GM23338 (cell line): ENCODE measurements around the gene HTRA1. TPM values are rescaled to one million over a fixed set of nuclear protein-coding genes. Genes with fewer than 3 reads are reported as not detected.

Experiments used
- ATAC-seq: fragments of 200-7000 bp; cut with Tn5 transposase; 3 replicates; pipeline ENCODE4 v1.9.1; 2020
- DNase-seq: peaks from one replicate; pipeline ENCODE4 v3.0.0-alpha.2; 2015; ENCODE audit warnings: low spot score
- H2AFZ ChIP-seq: fragments of 200-600 bp; sonication (generic); 2 replicates; pipeline ENCODE4 v1.8.0; 2016; ENCODE audit warnings: antibody characterized with exemption, mild to moderate bottlenecking, moderate library complexity
- H3F3A ChIP-seq: fragments of 200-600 bp; sonication (generic); replicated peaks from 2 replicates; pipeline ENCODE4 v1.8.0; 2017; ENCODE audit warnings: antibody characterized with exemption, mixed run types, low read depth
- H3K27ac ChIP-seq: fragments of 200-600 bp; sonication (generic); 2 replicates; pipeline ENCODE4 v1.6.1; 2016; ENCODE audit warnings: low read depth
- H3K27me3 ChIP-seq: fragments of 200-600 bp; sonication (generic); 2 replicates; pipeline ENCODE4 v1.8.0; 2016; ENCODE audit warnings: mild to moderate bottlenecking, mixed run types, moderate library complexity; ENCODE audit not compliant: insufficient read depth
- H3K36me3 ChIP-seq: fragments of 200-600 bp; sonication (generic); 2 replicates; pipeline ENCODE4 v1.8.0; 2016; ENCODE audit warnings: mild to moderate bottlenecking; ENCODE audit not compliant: insufficient read depth
- H3K4me1 ChIP-seq: fragments of 200-600 bp; sonication (generic); 2 replicates; pipeline ENCODE4 v1.8.0; 2016; ENCODE audit warnings: mild to moderate bottlenecking, moderate library complexity; ENCODE audit not compliant: insufficient read depth
- H3K4me2 ChIP-seq: fragments of 200-600 bp; sonication (generic); 2 replicates; pipeline ENCODE4 v1.7.1; 2017; ENCODE audit warnings: mixed run types
- H3K4me3 ChIP-seq: fragments of 200-600 bp; sonication (generic); 2 replicates; pipeline ENCODE4 v1.6.1; 2016; ENCODE audit warnings: mixed run types
- H3K79me2 ChIP-seq: fragments of 200-600 bp; sonication (generic); replicated peaks from 2 replicates; pipeline ENCODE4 v1.8.0; 2017; ENCODE audit warnings: mild to moderate bottlenecking; ENCODE audit not compliant: insufficient read depth
- H3K9me2 ChIP-seq: fragments of 200-600 bp; sonication (generic); 2 replicates; pipeline ENCODE4 v1.8.0; 2017; ENCODE audit not compliant: insufficient read depth
- H4K20me1 ChIP-seq: fragments of 200-600 bp; sonication (generic); replicated peaks from 2 replicates; pipeline ENCODE4 v1.8.0; 2017; ENCODE audit warnings: mild to moderate bottlenecking; ENCODE audit not compliant: insufficient read depth
- H3K27ac Mint-ChIP-seq: 2 replicates; pipeline ENCODE4 v1.8.0; 2020; ENCODE audit warnings: inconsistent platforms, mild to moderate bottlenecking, moderate library complexity, mixed read lengths
- H3K27me3 Mint-ChIP-seq: 3 replicates; pipeline ENCODE4 v1.8.0; 2022; ENCODE audit warnings: low read depth, mild to moderate bottlenecking, moderate library complexity, mixed read lengths, inconsistent platforms; ENCODE audit not compliant: insufficient read depth, poor library complexity
- H3K36me3 Mint-ChIP-seq: 3 replicates; pipeline ENCODE4 v1.8.0; 2021; ENCODE audit warnings: low read depth, mild to moderate bottlenecking, inconsistent platforms, moderate library complexity, mixed read lengths
- H3K4me1 Mint-ChIP-seq: 3 replicates; pipeline ENCODE4 v1.8.0; 2020; ENCODE audit warnings: mild to moderate bottlenecking, inconsistent platforms, mixed read lengths
- H3K4me3 Mint-ChIP-seq: 3 replicates; pipeline ENCODE4 v1.8.0; 2021; ENCODE audit warnings: moderate library complexity, mild to moderate bottlenecking, inconsistent platforms, mixed read lengths
- H3K9me3 Mint-ChIP-seq: 3 replicates; pipeline ENCODE4 v1.8.0; 2020; ENCODE audit warnings: moderate library complexity, mild to moderate bottlenecking, inconsistent platforms, mixed read lengths
- CREB1 ChIP-seq: fragments of 250-450 bp; sonication (Bioruptor Pico); IDR thresholded peaks from 2 replicates; pipeline ENCODE4 v1.5.0; 2020; ENCODE audit warnings: low read depth, mild to moderate bottlenecking, moderate library complexity
- EZH2 ChIP-seq: fragments of 200-600 bp; sonication (generic); IDR thresholded peaks from one replicate; pipeline ENCODE4 v1.8.0; 2017; ENCODE audit warnings: antibody characterized with exemption, mild to moderate bottlenecking, low read depth; ENCODE audit not compliant: unreplicated experiment
- EZH2phosphoT487 ChIP-seq: fragments of 200-600 bp; sonication (generic); IDR thresholded peaks from one replicate; pipeline ENCODE4 v1.8.1; 2018; ENCODE audit warnings: antibody characterized with exemption; ENCODE audit not compliant: unreplicated experiment
- JUNB ChIP-seq: IDR thresholded peaks from one replicate; pipeline ENCODE4 v1.6.1; 2016; ENCODE audit warnings: antibody characterized with exemption; ENCODE audit not compliant: unreplicated experiment
- NANOG ChIP-seq: IDR thresholded peaks from 2 replicates; pipeline ENCODE4 v1.6.1; 2016; ENCODE audit warnings: antibody characterized with exemption, borderline replicate concordance
- POLR2AphosphoS5 ChIP-seq: IDR thresholded peaks from 2 replicates; pipeline ENCODE4 v1.6.1; 2016; ENCODE audit warnings: antibody characterized with exemption, low read depth
- REST ChIP-seq: IDR thresholded peaks from one replicate; pipeline ENCODE4 v1.6.1; 2018; ENCODE audit warnings: antibody characterized with exemption; ENCODE audit not compliant: unreplicated experiment
- STAT1 ChIP-seq: IDR thresholded peaks from one replicate; pipeline ENCODE4 v1.6.1; 2016; ENCODE audit warnings: antibody characterized with exemption; ENCODE audit not compliant: unreplicated experiment
- ZNF114 ChIP-seq: fragments of 250-450 bp; sonication (Bioruptor Pico); IDR thresholded peaks from 2 replicates; pipeline ENCODE4 v1.5.0; 2020; ENCODE audit warnings: mild to moderate bottlenecking, moderate library complexity
- ZNF331 ChIP-seq: fragments of 250-450 bp; sonication (Bioruptor Pico); IDR thresholded peaks from 2 replicates; pipeline ENCODE4 v1.5.0; 2020; ENCODE audit warnings: low read depth, mild to moderate bottlenecking, moderate library complexity
- polyA plus RNA-seq: library from polyadenylated mRNA; unstranded; fragments of >200 nt; fragmentation: Nextera tagmentation; extraction: Ambion mirVana; gene quantifications from 2 replicates; pipeline ENCODE4 v1.2.1, GENCODE V29; 2016
- total RNA-seq: library from RNA; depleted of rRNA; stranded (reverse); fragments of >200 nt; shearing (Covaris generic); gene quantifications from 2 replicates; pipeline ENCODE4 v1.2.3, GENCODE V29; 2014
- TF ChIP-seq, protein P1 (sequence below): IDR thresholded peaks from 2 replicates; pipeline ENCODE4 v1.6.1; 2016; ENCODE audit warnings: antibody characterized with exemption
- TF ChIP-seq, protein P2 (sequence below), 2 experiments: fragments of 200-600 bp in 1 of 2; sonication (generic) in 1 of 2; conservative IDR thresholded peaks; 2 replicates each; pipeline versions ENCODE4 v1.5.1 to v1.6.1; 2016 to 2017; ENCODE audit warnings: antibody characterized with exemption in 2 of 2, low read depth in 2 of 2, mild to moderate bottlenecking in 2 of 2, moderate library complexity in 1 of 2
- TF ChIP-seq, protein P3 (sequence below): fragments of 250-450 bp; sonication (Bioruptor Pico); IDR thresholded peaks from 2 replicates; pipeline ENCODE4 v1.5.0; 2020; ENCODE audit warnings: mild to moderate bottlenecking, moderate library complexity

The HTRA1 gene
- total and polyA plus RNA-seq, 2 experiments from 2014 or later = 8.1 to 16.1 TPM

GRCh38 chr10:122503886-122504609 lies 42.7 kb downstream of the HTRA1 start:
- Histone ChIP-seq H3K4me1 (no peaks in the 10 kb centered on the region), H3K79me2 (no peaks in the 10 kb centered on the region), H4K20me1 (no peaks in the 10 kb centered on the region), H3K9me2 (no peaks in the 10 kb centered on the region), H2AFZ (no peak overlapping the region), H3K27ac (no peak overlapping the region), H3K36me3 (no peaks in the 10 kb centered on the region), H3K27me3 (no peaks in the 10 kb centered on the region), H3K4me3 (no peak overlapping the region), H3F3A (no peaks in the 10 kb centered on the region), H3K4me2 (no peak overlapping the region)
- no peak for ATAC-seq
- Mint-ChIP-seq H3K9me3 (no peaks in the 10 kb centered on the region), H3K36me3 (no peaks in the 10 kb centered on the region; the same call in 2 of the 3 replicates), H3K4me3 (no peak overlapping the region), H3K27me3 (peaks cover 3% of the 10 kb centered on the region), H3K27ac (no peak overlapping the region), H3K4me1 (peaks cover 2% of the 10 kb centered on the region; the same call in 1 of the 3 replicates)
- TF ChIP-seq JUNB (no peak), STAT1 (no peak), POLR2AphosphoS5 (no peak), CREB1 (CRISPR knock-in tag) (no peak), REST (no peak), ZNF331 (CRISPR knock-in tag) (no peak), NANOG (no peak), EZH2 (no peak), EZH2phosphoT487 (no peak), ZNF114 (CRISPR knock-in tag) (no peak)
- TF ChIP-seq, protein P1, sequence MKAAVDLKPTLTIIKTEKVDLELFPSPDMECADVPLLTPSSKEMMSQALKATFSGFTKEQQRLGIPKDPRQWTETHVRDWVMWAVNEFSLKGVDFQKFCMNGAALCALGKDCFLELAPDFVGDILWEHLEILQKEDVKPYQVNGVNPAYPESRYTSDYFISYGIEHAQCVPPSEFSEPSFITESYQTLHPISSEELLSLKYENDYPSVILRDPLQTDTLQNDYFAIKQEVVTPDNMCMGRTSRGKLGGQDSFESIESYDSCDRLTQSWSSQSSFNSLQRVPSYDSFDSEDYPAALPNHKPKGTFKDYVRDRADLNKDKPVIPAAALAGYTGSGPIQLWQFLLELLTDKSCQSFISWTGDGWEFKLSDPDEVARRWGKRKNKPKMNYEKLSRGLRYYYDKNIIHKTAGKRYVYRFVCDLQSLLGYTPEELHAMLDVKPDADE = no peak
- TF ChIP-seq, protein P2, sequence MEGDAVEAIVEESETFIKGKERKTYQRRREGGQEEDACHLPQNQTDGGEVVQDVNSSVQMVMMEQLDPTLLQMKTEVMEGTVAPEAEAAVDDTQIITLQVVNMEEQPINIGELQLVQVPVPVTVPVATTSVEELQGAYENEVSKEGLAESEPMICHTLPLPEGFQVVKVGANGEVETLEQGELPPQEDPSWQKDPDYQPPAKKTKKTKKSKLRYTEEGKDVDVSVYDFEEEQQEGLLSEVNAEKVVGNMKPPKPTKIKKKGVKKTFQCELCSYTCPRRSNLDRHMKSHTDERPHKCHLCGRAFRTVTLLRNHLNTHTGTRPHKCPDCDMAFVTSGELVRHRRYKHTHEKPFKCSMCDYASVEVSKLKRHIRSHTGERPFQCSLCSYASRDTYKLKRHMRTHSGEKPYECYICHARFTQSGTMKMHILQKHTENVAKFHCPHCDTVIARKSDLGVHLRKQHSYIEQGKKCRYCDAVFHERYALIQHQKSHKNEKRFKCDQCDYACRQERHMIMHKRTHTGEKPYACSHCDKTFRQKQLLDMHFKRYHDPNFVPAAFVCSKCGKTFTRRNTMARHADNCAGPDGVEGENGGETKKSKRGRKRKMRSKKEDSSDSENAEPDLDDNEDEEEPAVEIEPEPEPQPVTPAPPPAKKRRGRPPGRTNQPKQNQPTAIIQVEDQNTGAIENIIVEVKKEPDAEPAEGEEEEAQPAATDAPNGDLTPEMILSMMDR (conservative IDR thresholded peaks at IDR 0.05; ENCODE audit: low read depth in 2 of 2) = no peak
- TF ChIP-seq, protein P3, sequence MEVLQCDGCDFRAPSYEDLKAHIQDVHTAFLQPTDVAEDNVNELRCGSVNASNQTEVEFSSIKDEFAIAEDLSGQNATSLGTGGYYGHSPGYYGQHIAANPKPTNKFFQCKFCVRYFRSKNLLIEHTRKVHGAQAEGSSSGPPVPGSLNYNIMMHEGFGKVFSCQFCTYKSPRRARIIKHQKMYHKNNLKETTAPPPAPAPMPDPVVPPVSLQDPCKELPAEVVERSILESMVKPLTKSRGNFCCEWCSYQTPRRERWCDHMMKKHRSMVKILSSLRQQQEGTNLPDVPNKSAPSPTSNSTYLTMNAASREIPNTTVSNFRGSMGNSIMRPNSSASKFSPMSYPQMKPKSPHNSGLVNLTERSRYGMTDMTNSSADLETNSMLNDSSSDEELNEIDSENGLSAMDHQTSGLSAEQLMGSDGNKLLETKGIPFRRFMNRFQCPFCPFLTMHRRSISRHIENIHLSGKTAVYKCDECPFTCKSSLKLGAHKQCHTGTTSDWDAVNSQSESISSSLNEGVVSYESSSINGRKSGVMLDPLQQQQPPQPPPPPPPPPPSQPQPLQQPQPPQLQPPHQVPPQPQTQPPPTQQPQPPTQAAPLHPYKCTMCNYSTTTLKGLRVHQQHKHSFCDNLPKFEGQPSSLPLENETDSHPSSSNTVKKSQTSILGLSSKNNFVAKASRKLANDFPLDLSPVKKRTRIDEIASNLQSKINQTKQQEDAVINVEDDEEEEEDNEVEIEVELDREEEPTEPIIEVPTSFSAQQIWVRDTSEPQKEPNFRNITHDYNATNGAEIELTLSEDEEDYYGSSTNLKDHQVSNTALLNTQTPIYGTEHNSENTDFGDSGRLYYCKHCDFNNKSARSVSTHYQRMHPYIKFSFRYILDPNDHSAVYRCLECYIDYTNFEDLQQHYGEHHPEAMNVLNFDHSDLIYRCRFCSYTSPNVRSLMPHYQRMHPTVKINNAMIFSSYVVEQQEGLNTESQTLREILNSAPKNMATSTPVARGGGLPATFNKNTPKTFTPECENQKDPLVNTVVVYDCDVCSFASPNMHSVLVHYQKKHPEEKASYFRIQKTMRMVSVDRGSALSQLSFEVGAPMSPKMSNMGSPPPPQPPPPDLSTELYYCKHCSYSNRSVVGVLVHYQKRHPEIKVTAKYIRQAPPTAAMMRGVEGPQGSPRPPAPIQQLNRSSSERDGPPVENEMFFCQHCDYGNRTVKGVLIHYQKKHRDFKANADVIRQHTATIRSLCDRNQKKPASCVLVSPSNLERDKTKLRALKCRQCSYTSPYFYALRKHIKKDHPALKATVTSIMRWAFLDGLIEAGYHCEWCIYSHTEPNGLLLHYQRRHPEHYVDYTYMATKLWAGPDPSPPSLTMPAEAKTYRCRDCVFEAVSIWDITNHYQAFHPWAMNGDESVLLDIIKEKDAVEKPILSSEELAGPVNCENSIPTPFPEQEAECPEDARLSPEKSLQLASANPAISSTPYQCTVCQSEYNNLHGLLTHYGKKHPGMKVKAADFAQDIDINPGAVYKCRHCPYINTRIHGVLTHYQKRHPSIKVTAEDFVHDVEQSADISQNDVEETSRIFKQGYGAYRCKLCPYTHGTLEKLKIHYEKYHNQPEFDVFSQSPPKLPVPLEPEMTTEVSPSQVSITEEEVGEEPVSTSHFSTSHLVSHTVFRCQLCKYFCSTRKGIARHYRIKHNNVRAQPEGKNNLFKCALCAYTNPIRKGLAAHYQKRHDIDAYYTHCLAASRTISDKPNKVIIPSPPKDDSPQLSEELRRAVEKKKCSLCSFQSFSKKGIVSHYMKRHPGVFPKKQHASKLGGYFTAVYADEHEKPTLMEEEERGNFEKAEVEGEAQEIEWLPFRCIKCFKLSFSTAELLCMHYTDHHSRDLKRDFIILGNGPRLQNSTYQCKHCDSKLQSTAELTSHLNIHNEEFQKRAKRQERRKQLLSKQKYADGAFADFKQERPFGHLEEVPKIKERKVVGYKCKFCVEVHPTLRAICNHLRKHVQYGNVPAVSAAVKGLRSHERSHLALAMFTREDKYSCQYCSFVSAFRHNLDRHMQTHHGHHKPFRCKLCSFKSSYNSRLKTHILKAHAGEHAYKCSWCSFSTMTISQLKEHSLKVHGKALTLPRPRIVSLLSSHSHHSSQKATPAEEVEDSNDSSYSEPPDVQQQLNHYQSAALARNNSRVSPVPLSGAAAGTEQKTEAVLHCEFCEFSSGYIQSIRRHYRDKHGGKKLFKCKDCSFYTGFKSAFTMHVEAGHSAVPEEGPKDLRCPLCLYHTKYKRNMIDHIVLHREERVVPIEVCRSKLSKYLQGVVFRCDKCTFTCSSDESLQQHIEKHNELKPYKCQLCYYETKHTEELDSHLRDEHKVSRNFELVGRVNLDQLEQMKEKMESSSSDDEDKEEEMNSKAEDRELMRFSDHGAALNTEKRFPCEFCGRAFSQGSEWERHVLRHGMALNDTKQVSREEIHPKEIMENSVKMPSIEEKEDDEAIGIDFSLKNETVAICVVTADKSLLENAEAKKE (CRISPR knock-in tag) = no peak
- DNase-seq = no peak
